SHP77 (cell line): ENCODE data around the gene TTLL7.
A peak's percentile ranks its signal among the peaks of the same experiment; 100 is the strongest.

ENCODE experiments used
- DNase-seq, 2 experiments: peaks; one replicate each; lab custom pipeline; 2025; lab: John Stamatoyannopoulos, UW

Gene TTLL7

GRCh38 chr1:83998498-83999315, at the start of gene TTLL7:
Gene TTLL7 (minus strand): TSS chr1:83999132. CDS start chr1:83952211, 46,921 bp downstream.
- DNase-seq: peak; percentile 84 to 85

GRCh38 chr1:84042461-84042860, 43.5 kb upstream of the TTLL7 start:
- no peak for DNase-seq

GRCh38 chr1:84037758-84038611, 39.1 kb upstream of the TTLL7 start:
- no peak for DNase-seq

- DNase-seq: no peak
Observed at GRCh38 chr1:84031802-84032327, 32.9 kb upstream of the TTLL7 start.

GRCh38 chr1:84027368-84027767, 28.4 kb upstream of the TTLL7 start:
- DNase-seq: no peak

- DNase-seq: no peak
Observed at GRCh38 chr1:84025966-84026365, 27.0 kb upstream of the TTLL7 start.

- no peak for DNase-seq
Observed at GRCh38 chr1:84021822-84022221, 22.9 kb upstream of the TTLL7 start.

- peak in 1 of 2 experiments; percentile 8 for DNase-seq
Observed at GRCh38 chr1:84020151-84020550, 21.2 kb upstream of the TTLL7 start.

GRCh38 chr1:84019217-84019616, 20.3 kb upstream of the TTLL7 start:
- no peak for DNase-seq

- no peak for DNase-seq
Observed at GRCh38 chr1:84013708-84014107, 14.8 kb upstream of the TTLL7 start.

- no peak for DNase-seq
Observed at GRCh38 chr1:84012018-84012417, 13.1 kb upstream of the TTLL7 start.

- no peak for DNase-seq
Observed at GRCh38 chr1:84010136-84010535, 11.2 kb upstream of the TTLL7 start.

GRCh38 chr1:84008631-84009030, 9.7 kb upstream of the TTLL7 start:
- no peak for DNase-seq

- no peak for DNase-seq
Observed at GRCh38 chr1:84006591-84006990, 7.7 kb upstream of the TTLL7 start.

GRCh38 chr1:84001501-84001900, 2.6 kb upstream of the TTLL7 start:
- no peak for DNase-seq

GRCh38 chr1:84000954-84001495, 2.1 kb upstream of the TTLL7 start:
- peak in 1 of 2 experiments; percentile 11 for DNase-seq

GRCh38 chr1:84000196-84000885, 1.4 kb upstream of the TTLL7 start:
- DNase-seq: peak in 1 of 2 experiments; percentile 13

- DNase-seq: peak; percentile 84 to 85
Observed at GRCh38 chr1:83999316-83999819, 436 bp upstream of the TTLL7 start.

GRCh38 chr1:83998205-83998497, 781 bp downstream of the TTLL7 start:
- DNase-seq: peak in 1 of 2 experiments; percentile 25

GRCh38 chr1:83997631-83998030, 1.3 kb downstream of the TTLL7 start:
- DNase-seq: no peak

- DNase-seq: no peak
Observed at GRCh38 chr1:83996621-83997020, 2.3 kb downstream of the TTLL7 start.

GRCh38 chr1:83996191-83996590, 2.7 kb downstream of the TTLL7 start:
- DNase-seq: no peak
